GM12874 (cell line): ENCODE results near the gene KLKB1.

ENCODE experiments used
- TF ChIP-seq, protein P1 (sequence below): IDR thresholded peaks from 2 replicates; pipeline ENCODE4 v1.5.1; 2011; ENCODE audit warnings: low read depth, mild to moderate bottlenecking, control low read depth, low read length, moderate library complexity; ENCODE audit not compliant: insufficient read depth

KLKB1 gene

DNA sequence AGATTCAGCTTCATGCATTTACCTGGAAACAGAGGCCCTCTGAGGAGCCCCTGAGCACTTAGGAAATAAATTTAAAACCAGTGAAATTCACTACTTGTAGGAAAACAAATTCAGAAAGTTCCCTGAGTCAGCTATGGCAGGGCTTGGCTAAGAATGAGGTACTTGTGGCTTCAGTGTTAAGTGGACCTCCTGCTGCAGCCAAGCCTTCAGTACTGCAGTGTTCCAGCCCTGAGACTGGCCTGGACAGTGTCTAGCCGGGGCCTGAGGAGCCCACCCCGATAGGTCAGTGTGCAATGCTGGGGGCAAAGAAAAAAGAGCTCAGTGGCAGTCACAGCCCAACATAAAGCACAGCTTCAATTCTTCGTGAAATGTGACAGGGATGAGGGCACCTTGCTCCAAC lies 80.6 kb downstream of the KLKB1 start:
- TF ChIP-seq, protein P1, sequence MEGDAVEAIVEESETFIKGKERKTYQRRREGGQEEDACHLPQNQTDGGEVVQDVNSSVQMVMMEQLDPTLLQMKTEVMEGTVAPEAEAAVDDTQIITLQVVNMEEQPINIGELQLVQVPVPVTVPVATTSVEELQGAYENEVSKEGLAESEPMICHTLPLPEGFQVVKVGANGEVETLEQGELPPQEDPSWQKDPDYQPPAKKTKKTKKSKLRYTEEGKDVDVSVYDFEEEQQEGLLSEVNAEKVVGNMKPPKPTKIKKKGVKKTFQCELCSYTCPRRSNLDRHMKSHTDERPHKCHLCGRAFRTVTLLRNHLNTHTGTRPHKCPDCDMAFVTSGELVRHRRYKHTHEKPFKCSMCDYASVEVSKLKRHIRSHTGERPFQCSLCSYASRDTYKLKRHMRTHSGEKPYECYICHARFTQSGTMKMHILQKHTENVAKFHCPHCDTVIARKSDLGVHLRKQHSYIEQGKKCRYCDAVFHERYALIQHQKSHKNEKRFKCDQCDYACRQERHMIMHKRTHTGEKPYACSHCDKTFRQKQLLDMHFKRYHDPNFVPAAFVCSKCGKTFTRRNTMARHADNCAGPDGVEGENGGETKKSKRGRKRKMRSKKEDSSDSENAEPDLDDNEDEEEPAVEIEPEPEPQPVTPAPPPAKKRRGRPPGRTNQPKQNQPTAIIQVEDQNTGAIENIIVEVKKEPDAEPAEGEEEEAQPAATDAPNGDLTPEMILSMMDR, result no peak
